A549 treated with Mapracorat at 1 μM for 4 hours (cell line): ENCODE data around the gene RFPL3. TPM values are rescaled to one million over a fixed set of nuclear protein-coding genes. Genes with fewer than 3 reads are reported as not detected.

ENCODE experiments used
- total RNA-seq: library from RNA; stranded (reverse); fragments of 200-300 nt; extraction: Qiagen RNA extraction; gene quantifications from 5 replicates; pipeline ENCODE4 v1.2.3, GENCODE V29; 2022

Gene RFPL3
- not detected in 5 replicates for total RNA-seq

DNA sequence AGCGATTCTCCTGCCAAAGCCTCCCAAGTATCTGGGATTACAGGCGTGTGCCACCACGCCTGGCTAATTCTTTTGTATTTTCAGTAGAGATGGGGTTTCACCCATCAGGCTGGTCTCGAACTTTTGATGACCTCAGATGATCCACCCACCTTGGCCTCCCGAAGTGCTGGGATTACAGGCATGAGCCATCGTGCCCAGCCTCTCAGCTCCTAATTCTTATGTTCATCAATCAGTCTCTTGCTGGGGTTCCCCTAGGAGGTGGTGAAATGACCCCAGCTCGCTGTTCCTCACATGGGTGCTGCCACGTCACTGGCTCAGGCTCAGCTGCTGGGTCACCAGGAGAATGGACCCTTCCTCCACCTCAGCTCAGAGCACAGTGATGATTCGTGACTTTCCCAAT lies at the start of gene RFPL3:
Gene RFPL3, plus strand, starts transcription at position 301 of the 400 bp plus-strand sequence. CDS start 205 bp downstream, outside the sequence.

Other genes starting within 250 kb of the RFPL3 start
- gene C22orf42, start 198.6 kb upstream of the RFPL3 start, total RNA-seq, result not detected in 5 replicates
- 0.15 to 0.26 TPM (median 0.18 TPM) in 4 of 5 replicates, not detected in the other for gene RFPL2, start 152.8 kb upstream of the RFPL3 start, total RNA-seq
- gene SLC5A4, start 102.5 kb upstream of the RFPL3 start, total RNA-seq, result not detected in 5 replicates
- 75.4 to 79.4 TPM (median 78.7 TPM) in 5 replicates for gene RTCB, start 54.4 kb downstream of the RFPL3 start, total RNA-seq
- gene BPIFC, start 106.6 kb downstream of the RFPL3 start, total RNA-seq, result not detected in 5 replicates
- 69.8 to 73.7 TPM (median 73.1 TPM) in 5 replicates for gene FBXO7, start 116.9 kb downstream of the RFPL3 start, total RNA-seq